K562 (cell line): ENCODE measurements around the gene TLNRD1. TPM values are rescaled to one million over a fixed set of nuclear protein-coding genes. Genes with fewer than 3 reads are reported as not detected.

Experiments
- ATAC-seq: fragments of 200-7000 bp; cut with Tn5 transposase; 3 replicates; pipeline ENCODE4 v1.9.1; 2020; ENCODE audit warnings: moderate library complexity
- BruUV-seq: library from RNA; stranded (reverse); fragments of 400-500 nt; replicated peaks from 2 replicates; lab custom pipeline; 2021; lab: Mats Ljungman, UMichigan
- CTCF ChIA-PET: fragments of 300-600 bp; formaldehyde crosslinking; extraction: SDS; loops from one replicate; lab custom pipeline; 2021; ENCODE audit warnings: low intra/inter-chr PET ratio; lab: Yijun Ruan, JAX
- POLR2A ChIA-PET: fragments of 300-600, 350-650 bp; sonication (Branson Sonifier 250); formaldehyde crosslinking; extraction: SDS; loops from one replicate; lab custom pipeline; 2021; ENCODE audit warnings: antibody characterized with exemption, inconsistent platforms; lab: Yijun Ruan, JAX
- DNase-seq, 4 experiments: peaks; one replicate each; pipeline versions ENCODE4 v3.0.0 to v3.0.0-alpha.2; 2011 to 2018; ENCODE audit warnings: low spot score in 3 of 4, mixed read lengths in 3 of 4; ENCODE audit errors: extremely low read depth in 1 of 4
- FAIRE-seq: peaks from 2 replicates; lab custom pipeline; 2011; peaks lifted over from hg19 to GRCh38; lab: Jason Lieb, UNC
- H2AFZ ChIP-seq: 2 replicates; pipeline ENCODE4 v1.6.0; 2011; ENCODE audit warnings: low read depth, low read length, control low read depth, inconsistent platforms
- H3K27ac ChIP-seq: fragments of 200-600 bp; 3 replicates; pipeline ENCODE4 v1.8.0; 2011; ENCODE audit warnings: low read depth, mild to moderate bottlenecking, control low read depth, inconsistent platforms, low read length, moderate library complexity, mixed read lengths; ENCODE audit errors: extremely low read depth
- H3K27me3 ChIP-seq, 2 experiments: fragments of 300-600 bp in 1 of 2; 2 replicates in 1 of 2; 3 replicates in 1 of 2; pipeline versions ENCODE4 v1.6.0 to v1.8.0; 2011; ENCODE audit warnings: inconsistent platforms in 2 of 2, low read length in 2 of 2, mild to moderate bottlenecking in 1 of 2, mixed read lengths in 1 of 2, moderate library complexity in 1 of 2; ENCODE audit not compliant: control insufficient read depth in 2 of 2, insufficient read depth in 2 of 2
- H3K36me3 ChIP-seq: fragments of 300-600 bp; 3 replicates; pipeline ENCODE4 v1.8.0; 2011; ENCODE audit warnings: mild to moderate bottlenecking, low read length, inconsistent platforms; ENCODE audit not compliant: control insufficient read depth, insufficient read depth
- H3K4me1 ChIP-seq, 2 experiments: fragments of 200-600 bp in 1 of 2; replicated peaks in 1 of 2; 2 replicates in 1 of 2; 3 replicates in 1 of 2; pipeline versions ENCODE4 v1.5.1 to v1.8.0; 2011; ENCODE audit warnings: inconsistent platforms in 2 of 2, low read length in 2 of 2, mild to moderate bottlenecking in 1 of 2, mixed read lengths in 1 of 2, moderate library complexity in 1 of 2; ENCODE audit not compliant: control insufficient read depth in 2 of 2, insufficient read depth in 2 of 2
- H3K4me2 ChIP-seq: 2 replicates; pipeline ENCODE4 v1.6.1; 2011; ENCODE audit warnings: low read length, control low read depth, inconsistent platforms, mixed read lengths; ENCODE audit not compliant: insufficient read depth
- H3K4me3 ChIP-seq: fragments of 200-600 bp; sonication (generic), shearing (Covaris generic); 2 replicates; pipeline ENCODE4 v1.5.1; 2016; ENCODE audit warnings: control low read depth, inconsistent platforms
- H3K79me2 ChIP-seq: fragments of 200-600 bp; 3 replicates; pipeline ENCODE4 v1.8.0; 2011; ENCODE audit warnings: low read length, inconsistent platforms; ENCODE audit not compliant: control insufficient read depth, insufficient read depth
- H3K9ac ChIP-seq, 2 experiments: 2 replicates each; pipeline versions ENCODE4 v1.6.0 to v1.6.1; 2011; ENCODE audit warnings: low read depth in 2 of 2, low read length in 2 of 2, control low read depth in 1 of 2, inconsistent platforms in 1 of 2, mild to moderate bottlenecking in 1 of 2, mixed read lengths in 1 of 2; ENCODE audit not compliant: insufficient read depth in 1 of 2
- H3K9me1 ChIP-seq: one replicate; pipeline ENCODE4 v1.6.0; 2011; ENCODE audit warnings: inconsistent platforms, mild to moderate bottlenecking, low read length, moderate library complexity; ENCODE audit not compliant: control insufficient read depth, insufficient read depth
- H3K9me3 ChIP-seq: replicated peaks from 2 replicates; pipeline ENCODE4 v1.5.1; 2011; ENCODE audit warnings: low read depth, low read length, inconsistent platforms; ENCODE audit not compliant: control insufficient read depth, insufficient read depth
- H4K20me1 ChIP-seq: replicated peaks from 2 replicates; pipeline ENCODE4 v1.6.1; 2011; ENCODE audit warnings: low read length, inconsistent platforms, mixed read lengths; ENCODE audit not compliant: control insufficient read depth, insufficient read depth
- CBFA2T2 ChIP-seq: fragments of 450-650 bp; conservative IDR thresholded peaks from 2 replicates; pipeline ENCODE4 v1.6.1; 2017; ENCODE audit warnings: mild to moderate bottlenecking
- MEF2A ChIP-seq: IDR thresholded peaks from 2 replicates; pipeline ENCODE4 v1.6.1; 2011; ENCODE audit warnings: low read depth, mild to moderate bottlenecking, low read length, moderate library complexity; ENCODE audit not compliant: control insufficient read depth
- MTA3 ChIP-seq: fragments of 450-650 bp; formaldehyde crosslinking; IDR thresholded peaks from 2 replicates; pipeline ENCODE4 v1.6.1; 2017; ENCODE audit warnings: mild to moderate bottlenecking, borderline replicate concordance
- SOX6 ChIP-seq: fragments of 450-650 bp; IDR thresholded peaks from 2 replicates; pipeline ENCODE4 v1.6.1; 2014; ENCODE audit warnings: mild to moderate bottlenecking
- ZNF785 ChIP-seq: fragments of 250-450 bp; sonication (Bioruptor Pico); IDR thresholded peaks from 2 replicates; pipeline ENCODE4 v1.4.0; 2020; ENCODE audit warnings: mild to moderate bottlenecking
- ZNF830 ChIP-seq: fragments of 250-450 bp; sonication (Bioruptor Pico); IDR thresholded peaks from 2 replicates; pipeline ENCODE4 v1.5.0; 2021; ENCODE audit warnings: mild to moderate bottlenecking
- WGBS: fragments of 100-300 bp; shearing (Covaris generic); methylation state at CpG from one replicate; pipeline ENCODE4 v1.1.6; 2016; ENCODE audit warnings: low coverage, mixed read lengths; ENCODE audit not compliant: insufficient coverage; ENCODE audit errors: missing lambda C conversion rate; 5-methylcytosine and 5-hydroxymethylcytosine counted together
- in situ Hi-C: fragments of 300-500 bp; cut with MboI; formaldehyde crosslinking; loops from 4 replicates; pipeline ENCODE4 v1.15.0; 2018; ENCODE audit warnings: inconsistent platforms, mixed read lengths
- intact Hi-C: fragments of 100-400 bp; cut with micrococcal nuclease; formaldehyde crosslinking; loops from 2 replicates; pipeline ENCODE4 v1.14.2; 2022
- polyA plus RNA-seq, 8 experiments: library from polyadenylated mRNA; depleted of rRNA in 4 of 8; stranded (reverse) in 5 of 8; unstranded in 3 of 8; fragments of >200 nt; fragmentation: Nextera tagmentation in 2 of 8; fragmentation: Illumina TruSeq in 1 of 8; extraction: Ambion mirVana in 2 of 8; extraction: Trizol in 1 of 8; gene quantifications; 2 replicates each; pipeline versions ENCODE4 v1.2.1 to v1.2.3, GENCODE V29; 2011 to 2014; ENCODE audit warnings: inconsistent platforms in 1 of 8, missing spikeins in 1 of 8
- total RNA-seq, 7 experiments: library from RNA; depleted of rRNA in 6 of 7; stranded (reverse); fragments of >200 nt in 6 of 7; fragmentation: Illumina TruSeq in 2 of 7; extraction: Trizol in 2 of 7; gene quantifications; 2 replicates each; pipeline versions ENCODE4 v1.2.1 to v1.2.3, GENCODE V29; 2011 to 2021; ENCODE audit warnings: low replicate concordance in 1 of 7
- TF ChIP-seq, protein P1 (sequence below): fragments of 450-650 bp; formaldehyde crosslinking; IDR thresholded peaks from 2 replicates; pipeline ENCODE4 v1.4.0; 2020; ENCODE audit warnings: mild to moderate bottlenecking, moderate library complexity
- TF ChIP-seq, protein P2 (sequence below): sonication (generic); formaldehyde crosslinking; IDR thresholded peaks from 2 replicates; pipeline ENCODE4 v1.8.1; 2022; ENCODE audit warnings: missing genetic modification reagents
- TF ChIP-seq, protein P3 (sequence below): sonication (generic); formaldehyde crosslinking; IDR thresholded peaks from 2 replicates; pipeline ENCODE4 v1.8.1; 2023; ENCODE audit warnings: mild to moderate bottlenecking, missing genetic modification reagents

Gene TLNRD1
- total and polyA plus RNA-seq, 9 of the 15 experiments (the other 6 are each of a cell fraction or from before 2014, with no cell fraction given), result 1.1 to 33.1 (median 5.7) TPM

DNA sequence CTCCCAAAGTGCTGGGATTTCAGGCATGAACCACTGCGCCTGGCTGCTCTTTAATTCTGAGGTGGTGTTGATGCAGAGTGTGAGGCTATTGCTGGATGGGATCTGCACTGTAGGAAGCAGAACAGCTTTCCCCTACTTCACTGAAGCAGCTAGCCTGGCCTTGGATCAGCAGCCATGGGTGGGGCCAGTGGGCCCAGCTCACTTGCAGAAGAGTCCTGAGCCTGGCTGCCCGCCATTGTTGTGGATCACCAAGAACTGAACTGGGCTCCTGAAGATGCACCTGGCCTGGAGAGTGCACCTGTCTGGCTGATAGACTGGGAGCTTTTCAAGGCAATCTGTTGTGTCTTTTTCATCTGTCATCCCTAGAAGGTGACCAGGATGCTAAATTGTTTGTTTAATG is 11.9 kb downstream of the TLNRD1 start:
- DNase-seq (no peak), FAIRE-seq (no peak), ATAC-seq (no peak)
- no peak overlapping the region for H3K27ac ChIP-seq
- no peaks in the 10 kb centered on the region for H3K27me3 ChIP-seq
- in situ Hi-C loops (no loop called here), intact Hi-C loops (no loop called here)
- CTCF ChIA-PET, result no interaction called here
- H3K4me1 ChIP-seq, result no peaks in the 10 kb centered on the region
- POLR2A ChIA-PET, result interaction anchor here (1.1 kb wide), 1 partner anchor 14 kb away, joined by 3 read pairs; no protein-coding TSS in a partner anchor
- H3K36me3 ChIP-seq, result no peaks in the 10 kb centered on the region
- H3K79me2 ChIP-seq, result no peaks in the 10 kb centered on the region
- H3K9me1 ChIP-seq, result no peaks in the 10 kb centered on the region
- TF ChIP-seq, protein P1, sequence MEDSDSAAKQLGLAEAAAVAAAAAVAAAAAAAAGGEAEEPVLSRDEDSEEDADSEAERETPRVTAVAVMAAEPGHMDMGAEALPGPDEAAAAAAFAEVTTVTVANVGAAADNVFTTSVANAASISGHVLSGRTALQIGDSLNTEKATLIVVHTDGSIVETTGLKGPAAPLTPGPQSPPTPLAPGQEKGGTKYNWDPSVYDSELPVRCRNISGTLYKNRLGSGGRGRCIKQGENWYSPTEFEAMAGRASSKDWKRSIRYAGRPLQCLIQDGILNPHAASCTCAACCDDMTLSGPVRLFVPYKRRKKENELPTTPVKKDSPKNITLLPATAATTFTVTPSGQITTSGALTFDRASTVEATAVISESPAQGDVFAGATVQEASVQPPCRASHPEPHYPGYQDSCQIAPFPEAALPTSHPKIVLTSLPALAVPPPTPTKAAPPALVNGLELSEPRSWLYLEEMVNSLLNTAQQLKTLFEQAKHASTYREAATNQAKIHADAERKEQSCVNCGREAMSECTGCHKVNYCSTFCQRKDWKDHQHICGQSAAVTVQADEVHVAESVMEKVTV (CRISPR knock-in tag), result no peak
- TF ChIP-seq CBFA2T2 (no peak), ZNF830 (CRISPR knock-in tag) (no peak), MEF2A (no peak), MTA3 (no peak), SOX6 (no peak), ZNF785 (CRISPR knock-in tag) (no peak)
- TF ChIP-seq, protein P2, sequence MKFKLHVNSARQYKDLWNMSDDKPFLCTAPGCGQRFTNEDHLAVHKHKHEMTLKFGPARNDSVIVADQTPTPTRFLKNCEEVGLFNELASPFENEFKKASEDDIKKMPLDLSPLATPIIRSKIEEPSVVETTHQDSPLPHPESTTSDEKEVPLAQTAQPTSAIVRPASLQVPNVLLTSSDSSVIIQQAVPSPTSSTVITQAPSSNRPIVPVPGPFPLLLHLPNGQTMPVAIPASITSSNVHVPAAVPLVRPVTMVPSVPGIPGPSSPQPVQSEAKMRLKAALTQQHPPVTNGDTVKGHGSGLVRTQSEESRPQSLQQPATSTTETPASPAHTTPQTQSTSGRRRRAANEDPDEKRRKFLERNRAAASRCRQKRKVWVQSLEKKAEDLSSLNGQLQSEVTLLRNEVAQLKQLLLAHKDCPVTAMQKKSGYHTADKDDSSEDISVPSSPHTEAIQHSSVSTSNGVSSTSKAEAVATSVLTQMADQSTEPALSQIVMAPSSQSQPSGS (CRISPR knock-in tag), result no peak
- TF ChIP-seq, protein P3, sequence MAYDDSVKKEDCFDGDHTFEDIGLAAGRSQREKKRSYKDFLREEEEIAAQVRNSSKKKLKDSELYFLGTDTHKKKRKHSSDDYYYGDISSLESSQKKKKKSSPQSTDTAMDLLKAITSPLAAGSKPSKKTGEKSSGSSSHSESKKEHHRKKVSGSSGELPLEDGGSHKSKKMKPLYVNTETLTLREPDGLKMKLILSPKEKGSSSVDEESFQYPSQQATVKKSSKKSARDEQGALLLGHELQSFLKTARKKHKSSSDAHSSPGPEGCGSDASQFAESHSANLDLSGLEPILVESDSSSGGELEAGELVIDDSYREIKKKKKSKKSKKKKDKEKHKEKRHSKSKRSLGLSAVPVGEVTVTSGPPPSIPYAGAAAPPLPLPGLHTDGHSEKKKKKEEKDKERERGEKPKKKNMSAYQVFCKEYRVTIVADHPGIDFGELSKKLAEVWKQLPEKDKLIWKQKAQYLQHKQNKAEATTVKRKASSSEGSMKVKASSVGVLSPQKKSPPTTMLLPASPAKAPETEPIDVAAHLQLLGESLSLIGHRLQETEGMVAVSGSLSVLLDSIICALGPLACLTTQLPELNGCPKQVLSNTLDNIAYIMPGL (CRISPR knock-in tag), result no peak
- TF ChIP-seq, all 486 proteins: peak for 0
- Histone ChIP-seq H3K4me2 (no peak overlapping the region), H3K9ac (peak overlapping the region in 1 of 2 experiments; percentile 50; a peak in 1 of 4 replicates), H4K20me1 (no peaks in the 10 kb centered on the region), H3K4me3 (no peak overlapping the region), H2AFZ (no peak overlapping the region), H3K9me3 (no peaks in the 10 kb centered on the region)
- WGBS, result 61% methylated on average over 2 of the region's 2 CpGs
- BruUV-seq, result no TSS peak
